Karpas-422 (cell line): ENCODE results near the gene PIK3R2. TPM values are rescaled to one million over a fixed set of nuclear protein-coding genes. Genes with fewer than 3 reads are reported as not detected.
A peak's percentile ranks its signal among the peaks of the same experiment; 100 is the strongest.

Source experiments
- DNase-seq: peaks from one replicate; pipeline ENCODE4 v3.0.0-alpha.2; 2015
- H2AFZ ChIP-seq: fragments of 200-600 bp; sonication (generic); 2 replicates; pipeline ENCODE4 v1.6.1; 2014; ENCODE audit warnings: antibody characterized with exemption, low read length, mixed read lengths
- H3K27ac ChIP-seq: fragments of 200-600 bp; sonication (generic); 2 replicates; pipeline ENCODE4 v1.5.1; 2014; ENCODE audit warnings: mild to moderate bottlenecking, low read length, moderate library complexity
- H3K27me3 ChIP-seq: fragments of 200-600 bp; sonication (generic); 2 replicates; pipeline ENCODE4 v1.6.1; 2014; ENCODE audit warnings: low read length, mixed read lengths
- H3K36me3 ChIP-seq: fragments of 200-600 bp; sonication (generic); 2 replicates; pipeline ENCODE4 v1.6.1; 2014; ENCODE audit warnings: low read length, mixed read lengths; ENCODE audit not compliant: insufficient read depth
- H3K4me1 ChIP-seq: fragments of 200-600 bp; sonication (generic); 2 replicates; pipeline ENCODE4 v1.6.1; 2014; ENCODE audit warnings: mild to moderate bottlenecking, low read length, mixed read lengths
- H3K4me2 ChIP-seq: fragments of 200-600 bp; sonication (generic); 2 replicates; pipeline ENCODE4 v1.6.1; 2014; ENCODE audit warnings: low read length, low read depth, mild to moderate bottlenecking; ENCODE audit not compliant: poor library complexity, severe bottlenecking
- H3K4me3 ChIP-seq: fragments of 200-600 bp; sonication (generic); 2 replicates; pipeline ENCODE4 v1.5.1; 2014; ENCODE audit warnings: mild to moderate bottlenecking, antibody characterized with exemption, low read length, mixed read lengths
- H3K79me2 ChIP-seq: fragments of 200-600 bp; sonication (generic); 2 replicates; pipeline ENCODE4 v1.6.1; 2014; ENCODE audit warnings: mild to moderate bottlenecking, low read length, mixed read lengths
- H3K9ac ChIP-seq: fragments of 200-600 bp; sonication (generic); 2 replicates; pipeline ENCODE4 v1.6.0; 2014; ENCODE audit warnings: low read length
- H3K9me2 ChIP-seq: fragments of 200-600 bp; sonication (generic), shearing (Covaris generic); replicated peaks from 2 replicates; pipeline ENCODE4 v1.6.0; 2014; ENCODE audit warnings: mild to moderate bottlenecking, low read length, moderate library complexity; ENCODE audit not compliant: insufficient read depth
- H3K9me3 ChIP-seq: fragments of 300-700, 200-600 bp; sonication (generic); 2 replicates; pipeline ENCODE4 v1.6.1; 2014; ENCODE audit warnings: low read length, mixed read lengths
- H4K20me1 ChIP-seq: fragments of 200-600 bp; sonication (generic); 2 replicates; pipeline ENCODE4 v1.6.1; 2014; ENCODE audit warnings: mild to moderate bottlenecking, antibody characterized with exemption, low read length, low read depth; ENCODE audit not compliant: insufficient read depth
- total RNA-seq: library from RNA; depleted of rRNA; stranded (reverse); fragments of >200 nt; shearing (Covaris generic); gene quantifications from 2 replicates; pipeline ENCODE4 v1.2.3, GENCODE V29; 2014; ENCODE audit warnings: low replicate concordance

The PIK3R2 gene
- total RNA-seq, 1 experiment from 2014 or later, result 5.1 TPM

- no peaks in the 10 kb centered on the region for H3K9me2 ChIP-seq
- H3K4me2 ChIP-seq, result no peak overlapping the region
- H3K27ac ChIP-seq, result no peak overlapping the region
- H3K9me3 ChIP-seq, result no peaks in the 10 kb centered on the region
- no peak overlapping the region for H3K4me3 ChIP-seq
- peaks cover 21% of the 10 kb centered on the region; the same call in 1 of the 2 replicates for H3K36me3 ChIP-seq
- no peaks in the 10 kb centered on the region for H3K27me3 ChIP-seq
- no peak overlapping the region for H2AFZ ChIP-seq
- no peak for DNase-seq
- H3K79me2 ChIP-seq, result peaks cover 28% of the 10 kb centered on the region
- H3K4me1 ChIP-seq, result peaks cover 25% of the 10 kb centered on the region
- H4K20me1 ChIP-seq, result peaks cover 8% of the 10 kb centered on the region
- no peak overlapping the region for H3K9ac ChIP-seq
These were observed 45.4 kb downstream of the PIK3R2 start for GRCh38 chr19:18198374-18198773.

GRCh38 chr19:18202397-18202777 is 49.4 kb downstream of the PIK3R2 start:
- Histone ChIP-seq H3K4me2 (peak overlapping the region; percentile 86), H2AFZ (no peak overlapping the region), H4K20me1 (peaks cover 8% of the 10 kb centered on the region), H3K27ac (no peak overlapping the region), H3K9me3 (no peaks in the 10 kb centered on the region), H3K79me2 (peaks cover 22% of the 10 kb centered on the region), H3K27me3 (no peaks in the 10 kb centered on the region), H3K9me2 (no peaks in the 10 kb centered on the region), H3K36me3 (peaks cover 21% of the 10 kb centered on the region; the same call in 1 of the 2 replicates), H3K4me3 (peak overlapping the region; percentile 93; the same call in 1 of the 2 replicates), H3K4me1 (peaks cover 27% of the 10 kb centered on the region), H3K9ac (peak overlapping the region; percentile 80)
- no peak for DNase-seq

- Histone ChIP-seq H2AFZ (peak overlapping the region; percentile 49; the same call in 1 of the 2 replicates), H3K9me2 (no peaks in the 10 kb centered on the region), H3K79me2 (peaks cover 22% of the 10 kb centered on the region), H3K9me3 (no peaks in the 10 kb centered on the region), H3K27ac (peak overlapping the region; percentile 47), H4K20me1 (peaks cover 8% of the 10 kb centered on the region), H3K9ac (peak overlapping the region; percentile 80), H3K4me1 (peaks cover 27% of the 10 kb centered on the region), H3K36me3 (peaks cover 21% of the 10 kb centered on the region; the same call in 1 of the 2 replicates), H3K4me3 (peak overlapping the region; percentile 93), H3K27me3 (no peaks in the 10 kb centered on the region), H3K4me2 (peak overlapping the region; percentile 86)
- peak; percentile 78 for DNase-seq
These were observed 49.9 kb downstream of the PIK3R2 start for GRCh38 chr19:18202778-18203407.

GRCh38 chr19:18203408-18203862 is 50.5 kb downstream of the PIK3R2 start:
- Histone ChIP-seq H3K9me2 (no peaks in the 10 kb centered on the region), H3K27ac (peak overlapping the region; percentile 47)
- DNase-seq, result peak; percentile 78

GRCh38 chr19:18203863-18204393 is 51.0 kb downstream of the PIK3R2 start, which contains the start of gene RAB3A:
Gene RAB3A, minus strand, starts transcription at chr19:18204042. Its CDS starts 1,302 bp downstream, at chr19:18202740.
- peak within 1 kb of the TSS; percentile 71 for H2AFZ ChIP-seq
- no peaks in the 10 kb centered on the region for H3K9me2 ChIP-seq
- peaks cover 22% of the 10 kb centered on the region for H3K79me2 ChIP-seq
- no peaks in the 10 kb centered on the region for H3K9me3 ChIP-seq
- peaks cover 15% of the 10 kb centered on the region; the same call in 1 of the 2 replicates for H3K36me3 ChIP-seq
- peak within 1 kb of the TSS; percentile 70 for H3K27ac ChIP-seq
- peak within 1 kb of the TSS; percentile 93 for H3K4me3 ChIP-seq
- no peaks in the 10 kb centered on the region for H3K27me3 ChIP-seq
- H4K20me1 ChIP-seq, result peaks cover 8% of the 10 kb centered on the region
- H3K9ac ChIP-seq, result peak within 1 kb of the TSS; percentile 80
- peak within 1 kb of the TSS; percentile 86 for H3K4me2 ChIP-seq
- DNase-seq, result peak; percentile 100
- H3K4me1 ChIP-seq, result peaks cover 30% of the 10 kb centered on the region

More at GRCh38 chr19:18203408-18203862, 50.5 kb downstream of the PIK3R2 start:
- Histone ChIP-seq H3K4me1 (peaks cover 30% of the 10 kb centered on the region), H2AFZ (peak overlapping the region; percentile 49; the same call in 1 of the 2 replicates), H3K36me3 (peaks cover 18% of the 10 kb centered on the region; the same call in 1 of the 2 replicates), H3K9ac (peak overlapping the region; percentile 80), H3K4me2 (peak overlapping the region; percentile 86), H4K20me1 (peaks cover 8% of the 10 kb centered on the region), H3K79me2 (peaks cover 22% of the 10 kb centered on the region), H3K9me3 (no peaks in the 10 kb centered on the region), H3K27me3 (no peaks in the 10 kb centered on the region), H3K4me3 (peak overlapping the region; percentile 93)

- Histone ChIP-seq H3K9me2 (no peaks in the 10 kb centered on the region), H3K9ac (peak overlapping the region; percentile 73), H2AFZ (peak overlapping the region; percentile 71), H3K36me3 (peaks cover 15% of the 10 kb centered on the region; the same call in 1 of the 2 replicates), H3K4me1 (peaks cover 30% of the 10 kb centered on the region), H3K27ac (peak overlapping the region; percentile 70), H3K79me2 (peaks cover 22% of the 10 kb centered on the region), H3K4me2 (peak overlapping the region; percentile 76), H3K9me3 (no peaks in the 10 kb centered on the region), H3K27me3 (no peaks in the 10 kb centered on the region), H4K20me1 (peaks cover 8% of the 10 kb centered on the region), H3K4me3 (peak overlapping the region; percentile 66)
- DNase-seq, result no peak
These were observed 51.6 kb downstream of the PIK3R2 start for GRCh38 chr19:18204394-18205199.

- H3K27ac ChIP-seq, result peak overlapping the region; percentile 70
- peaks cover 8% of the 10 kb centered on the region for H4K20me1 ChIP-seq
- H3K4me2 ChIP-seq, result peak overlapping the region; percentile 76
- DNase-seq, result peak; percentile 88
- peaks cover 22% of the 10 kb centered on the region for H3K79me2 ChIP-seq
- H3K9me3 ChIP-seq, result no peaks in the 10 kb centered on the region
- peak overlapping the region; percentile 73 for H3K9ac ChIP-seq
- H2AFZ ChIP-seq, result peak overlapping the region; percentile 71
- no peaks in the 10 kb centered on the region for H3K27me3 ChIP-seq
- peak overlapping the region; percentile 66 for H3K4me3 ChIP-seq
- no peaks in the 10 kb centered on the region for H3K9me2 ChIP-seq
- H3K4me1 ChIP-seq, result peaks cover 30% of the 10 kb centered on the region
- H3K36me3 ChIP-seq, result peaks cover 14% of the 10 kb centered on the region; the same call in 1 of the 2 replicates
These were observed 52.4 kb downstream of the PIK3R2 start for GRCh38 chr19:18205200-18205892.
